Endodermal cell (in vitro differentiated cells): Measurements from ENCODE around the gene ZSCAN9. TPM values are rescaled to one million over a fixed set of nuclear protein-coding genes. Genes with fewer than 3 reads are reported as not detected.

Source experiments
- DNase-seq: peaks from one replicate; pipeline ENCODE4 v3.0.0-alpha.2; 2017
- H3K27ac ChIP-seq: 2 replicates; pipeline ENCODE4 v1.5.1; 2013; ENCODE audit warnings: mild to moderate bottlenecking, low read depth, low read length, moderate library complexity
- H3K27me3 ChIP-seq: 2 replicates; pipeline ENCODE4 v1.6.1; 2013; ENCODE audit warnings: mild to moderate bottlenecking, low read length, moderate library complexity; ENCODE audit not compliant: insufficient read depth, control insufficient read depth, poor library complexity, severe bottlenecking
- H3K36me3 ChIP-seq: 2 replicates; pipeline ENCODE4 v1.7.0; 2013; ENCODE audit warnings: mild to moderate bottlenecking, low read length, moderate library complexity; ENCODE audit not compliant: control insufficient read depth, insufficient read depth
- H3K4me1 ChIP-seq: one replicate; pipeline ENCODE4 v1.7.0; 2013; ENCODE audit warnings: low read length; ENCODE audit not compliant: control insufficient read depth, insufficient read depth
- H3K4me3 ChIP-seq: 2 replicates; pipeline ENCODE4 v1.5.1; 2013; ENCODE audit warnings: mild to moderate bottlenecking, low read length, moderate library complexity
- H3K9ac ChIP-seq: 2 replicates; pipeline ENCODE4 v1.6.1; 2013; ENCODE audit warnings: mild to moderate bottlenecking, low read length, moderate library complexity; ENCODE audit not compliant: poor library complexity, severe bottlenecking; ENCODE audit errors: extremely low read depth
- H3K9me3 ChIP-seq: 2 replicates; pipeline ENCODE4 v1.6.1; 2013; ENCODE audit warnings: mild to moderate bottlenecking, low read length, moderate library complexity; ENCODE audit not compliant: control insufficient read depth
- H3K27ac Mint-ChIP-seq: 2 replicates; pipeline ENCODE4 v1.8.0; 2020; ENCODE audit warnings: mixed read lengths
- H3K27me3 Mint-ChIP-seq: 2 replicates; pipeline ENCODE4 v1.8.0; 2021; ENCODE audit warnings: mild to moderate bottlenecking, mixed read lengths; ENCODE audit not compliant: insufficient read depth
- H3K36me3 Mint-ChIP-seq: 2 replicates; pipeline ENCODE4 v1.8.0; 2020; ENCODE audit warnings: low read depth, mixed read lengths
- H3K4me1 Mint-ChIP-seq: 2 replicates; pipeline ENCODE4 v1.8.0; 2020; ENCODE audit warnings: mixed read lengths
- H3K4me3 Mint-ChIP-seq: 2 replicates; pipeline ENCODE4 v1.8.0; 2020; ENCODE audit warnings: mild to moderate bottlenecking, moderate library complexity, mixed read lengths
- H3K9me3 Mint-ChIP-seq: 2 replicates; pipeline ENCODE4 v1.8.0; 2020; ENCODE audit warnings: mild to moderate bottlenecking, mixed read lengths
- CTCF ChIP-seq: fragments of 200-600 bp; sonication (generic); conservative IDR thresholded peaks from 2 replicates; pipeline ENCODE4 v1.5.0; 2021; ENCODE audit warnings: antibody characterized with exemption, mild to moderate bottlenecking
- WGBS, 2 experiments: methylation state at CpG; one replicate each; pipeline versions ENCODE4 v1.1.5 to v1.1.7; 2013; ENCODE audit warnings: missing lambda C conversion rate in 2 of 2, mixed read lengths in 1 of 2; ENCODE audit not compliant: insufficient coverage in 1 of 2, insufficient read length in 1 of 2; 5-methylcytosine and 5-hydroxymethylcytosine counted together
- total RNA-seq, 2 donors: library from RNA; stranded (reverse); fragmentation: NEBNext Ultra II Directional in 1 of 2; extraction: Animal tissue kit (Norgen Biotek cat#: 25700) in 1 of 2; gene quantifications; 2 replicates in 1 of 2; 3 replicates in 1 of 2; pipeline ENCODE4 v1.2.1, GENCODE V29; 2021

Gene ZSCAN9
- total RNA-seq, 2 donors from 2014 or later, result 23.1 to 32.1 TPM

DNA sequence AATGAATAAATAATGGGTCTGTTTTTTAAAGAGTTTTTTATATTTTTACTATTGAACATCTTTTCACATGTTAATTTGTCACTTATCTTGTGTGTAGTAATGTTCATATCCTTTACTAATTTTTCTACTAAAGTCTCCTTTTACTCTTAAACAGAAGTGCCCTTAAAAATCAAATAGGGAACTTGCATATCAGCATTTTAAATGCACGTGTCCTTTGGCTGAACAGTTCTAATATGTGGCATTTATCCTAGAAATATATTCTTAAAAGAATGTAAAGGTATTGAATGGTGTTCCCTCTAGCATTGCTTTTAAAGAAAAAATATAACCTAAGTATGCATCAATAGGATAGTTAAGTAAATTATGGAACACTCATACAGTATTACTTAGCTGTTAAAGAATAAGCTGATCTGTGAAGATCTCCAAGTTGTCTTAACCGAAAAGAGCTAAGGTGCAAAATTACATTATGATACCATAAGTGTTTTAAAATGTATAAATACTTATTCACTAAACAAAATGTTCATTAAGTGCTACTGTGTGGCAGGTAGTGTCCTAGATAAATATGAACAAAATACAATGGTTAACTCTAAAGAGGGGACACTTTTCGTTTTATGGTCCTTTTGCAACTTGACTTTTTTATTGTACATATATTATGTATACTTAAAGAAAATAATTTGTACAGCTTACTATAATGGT, 55.7 kb downstream of the ZSCAN9 start:
- H3K9ac ChIP-seq, result no peak overlapping the region
- no peak for DNase-seq
- H3K36me3 ChIP-seq, result peaks cover 27% of the 10 kb centered on the region
- no peaks in the 10 kb centered on the region for H3K9me3 ChIP-seq
- H3K4me3 ChIP-seq, result peak overlapping the region; percentile 99
- Mint-ChIP-seq H3K27ac (no peak overlapping the region), H3K4me1 (peaks cover 12% of the 10 kb centered on the region), H3K9me3 (no peaks in the 10 kb centered on the region), H3K36me3 (peaks cover 44% of the 10 kb centered on the region), H3K4me3 (peak overlapping the region; percentile 86), H3K27me3 (peaks cover 2% of the 10 kb centered on the region)
- no peak overlapping the region for H3K27ac ChIP-seq
- peaks cover 14% of the 10 kb centered on the region for H3K27me3 ChIP-seq
- H3K4me1 ChIP-seq, result no peaks in the 10 kb centered on the region
- WGBS, 2 experiments, result 100% methylated on average over 1 of the region's 3 CpGs; no CpG with 5 or more reads in 1 of the 2 experiments
- TF ChIP-seq CTCF, result no peak

DNA sequence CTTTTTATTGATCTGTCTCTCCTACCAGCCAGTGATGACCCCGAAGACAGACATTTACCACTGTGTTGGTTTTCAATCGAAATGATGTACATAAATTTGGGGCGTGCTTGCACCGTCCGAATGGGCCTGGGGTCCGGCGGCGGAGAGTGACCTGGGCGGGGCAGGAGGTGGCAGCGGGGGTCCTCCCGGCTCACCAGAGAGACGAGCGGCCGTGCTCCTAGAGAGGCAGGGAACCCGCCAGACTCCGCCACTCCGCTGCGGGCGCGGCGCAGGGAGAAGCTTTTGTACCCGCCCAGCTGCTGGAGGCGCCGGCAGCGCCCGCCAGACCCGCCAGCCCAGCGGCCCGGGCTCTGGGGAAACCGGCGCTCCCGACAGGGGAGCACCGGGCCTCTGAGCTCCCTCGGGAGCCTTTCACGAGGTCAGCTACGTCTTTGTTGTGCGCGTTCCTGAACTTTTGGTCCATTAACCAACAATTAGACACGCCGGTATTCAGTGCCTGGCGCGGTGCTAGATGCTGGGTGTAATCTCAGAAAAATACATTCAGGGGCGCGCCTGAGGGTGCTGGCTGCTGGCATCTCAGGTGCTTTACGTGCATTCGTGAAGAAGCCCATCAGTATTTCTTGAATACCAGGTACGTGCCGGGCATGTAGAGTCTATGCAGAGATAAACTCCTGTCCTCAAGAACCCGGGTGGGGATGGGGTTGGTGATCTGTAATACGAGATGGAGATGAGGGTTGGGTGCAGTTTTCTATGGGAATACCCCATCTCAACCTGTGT, 56.4 kb downstream of the ZSCAN9 start, which contains the start of gene PGBD1:
Gene PGBD1 (plus strand): TSS at position 285 of the 777 bp plus-strand sequence. CDS start 2,242 bp downstream, outside the sequence.
- H3K27me3 Mint-ChIP-seq, result peaks cover 2% of the 10 kb centered on the region
- H3K27ac Mint-ChIP-seq, result peak within 1 kb of the TSS; percentile 19
- 0 to 1% methylated on average over 12 to 50 of the region's 50 CpGs for WGBS, 2 experiments

More for the DNA sequence above, 56.4 kb downstream of the ZSCAN9 start, which contains the start of gene PGBD1:
- H3K4me3 ChIP-seq, result peak within 1 kb of the TSS; percentile 99
- H3K36me3 ChIP-seq, result peaks cover 33% of the 10 kb centered on the region
- H3K36me3 Mint-ChIP-seq, result peaks cover 39% of the 10 kb centered on the region
- DNase-seq, result peak; percentile 93
- no peaks in the 10 kb centered on the region for H3K4me1 ChIP-seq
- no peaks in the 10 kb centered on the region for H3K9me3 Mint-ChIP-seq
- no peaks in the 10 kb centered on the region for H3K9me3 ChIP-seq
- H3K27ac ChIP-seq, result no peak within 1 kb of the TSS
- peaks cover 14% of the 10 kb centered on the region for H3K27me3 ChIP-seq
- no peak for TF ChIP-seq CTCF
- peak within 1 kb of the TSS; percentile 69 for H3K9ac ChIP-seq
- H3K4me3 Mint-ChIP-seq, result peak within 1 kb of the TSS; percentile 86
- H3K4me1 Mint-ChIP-seq, result peaks cover 12% of the 10 kb centered on the region
